HEK293T (cell line): ENCODE results near the gene CTIF.
A peak's percentile ranks its signal among the peaks of the same experiment; 100 is the strongest.

Source experiments
- CTCF ChIA-PET: fragments of 350-600 bp; formaldehyde crosslinking; extraction: SDS; loops from one replicate; lab custom pipeline; 2021; ENCODE audit warnings: antibody characterized with exemption, inconsistent platforms; lab: Yijun Ruan, JAX
- POLR2A ChIA-PET: fragments of 350-600 bp; formaldehyde crosslinking; extraction: SDS; loops from one replicate; lab custom pipeline; 2020; ENCODE audit warnings: antibody characterized with exemption, inconsistent platforms; lab: Yijun Ruan, JAX
- DNase-seq: peaks from one replicate; pipeline ENCODE4 v3.0.0; 2012; ENCODE audit warnings: mixed read lengths; ENCODE audit errors: extremely low spot score
- ARNT ChIP-seq: fragments of 450-650 bp; IDR thresholded peaks from 2 replicates; pipeline ENCODE4 v1.6.1; 2017; ENCODE audit warnings: mild to moderate bottlenecking
- BHLHE40 ChIP-seq: fragments of 450-650 bp; IDR thresholded peaks from 2 replicates; pipeline ENCODE4 v1.6.1; 2016; ENCODE audit warnings: mild to moderate bottlenecking, moderate library complexity, borderline replicate concordance
- CTBP1 ChIP-seq: fragments of 450-650 bp; IDR thresholded peaks from 2 replicates; pipeline ENCODE4 v1.6.1; 2016; ENCODE audit warnings: borderline replicate concordance
- ELF4 ChIP-seq: fragments of 450-650 bp; IDR thresholded peaks from 2 replicates; pipeline ENCODE4 v1.6.1; 2017; ENCODE audit warnings: antibody characterized with exemption
- FOXA1 ChIP-seq: fragments of 450-650 bp; IDR thresholded peaks from 2 replicates; pipeline ENCODE4 v1.6.1; 2016; ENCODE audit warnings: mild to moderate bottlenecking
- FOXK2 ChIP-seq: fragments of 450-650 bp; IDR thresholded peaks from 2 replicates; pipeline ENCODE4 v1.6.1; 2016; ENCODE audit warnings: mild to moderate bottlenecking
- FOXM1 ChIP-seq: fragments of 450-650 bp; IDR thresholded peaks from 2 replicates; pipeline ENCODE4 v1.6.1; 2017; ENCODE audit warnings: mild to moderate bottlenecking, borderline replicate concordance
- HDGF ChIP-seq: fragments of 450-650 bp; IDR thresholded peaks from 2 replicates; pipeline ENCODE4 v1.6.1; 2017; ENCODE audit warnings: antibody characterized with exemption, borderline replicate concordance
- L3MBTL2 ChIP-seq: fragments of 450-650 bp; conservative IDR thresholded peaks from 2 replicates; pipeline ENCODE4 v1.6.1; 2016; ENCODE audit warnings: mild to moderate bottlenecking
- LEF1 ChIP-seq: fragments of 450-650 bp; IDR thresholded peaks from 2 replicates; pipeline ENCODE4 v1.6.1; 2017; ENCODE audit warnings: mild to moderate bottlenecking, borderline replicate concordance
- NFRKB ChIP-seq: fragments of 450-650 bp; IDR thresholded peaks from 2 replicates; pipeline ENCODE4 v1.6.1; 2016; ENCODE audit warnings: mild to moderate bottlenecking, moderate library complexity
- PKNOX1 ChIP-seq: fragments of 450-650 bp; IDR thresholded peaks from 2 replicates; pipeline ENCODE4 v1.6.1; 2016
- SP1 ChIP-seq: fragments of 450-650 bp; IDR thresholded peaks from 2 replicates; pipeline ENCODE4 v1.6.1; 2017
- SUZ12 ChIP-seq: fragments of 450-650 bp; IDR thresholded peaks from 2 replicates; pipeline ENCODE4 v1.6.1; 2016; ENCODE audit warnings: mild to moderate bottlenecking
- TARDBP ChIP-seq: fragments of 450-650 bp; IDR thresholded peaks from 2 replicates; pipeline ENCODE4 v1.6.1; 2016
- ZNF384 ChIP-seq: fragments of 450-650 bp; IDR thresholded peaks from 2 replicates; pipeline ENCODE4 v1.6.1; 2016

CTIF gene

GRCh38 chr18:48600456-48601090 is 61.7 kb downstream of the CTIF start:
- DNase-seq: no peak
- ChIA-PET CTCF (no interaction called here), POLR2A (no interaction called here)
- TF ChIP-seq BHLHE40: no peak
- TF ChIP-seq NFRKB: no peak
- no peak for TF ChIP-seq FOXA1
- no peak for TF ChIP-seq TARDBP
- no peak for TF ChIP-seq PKNOX1
- no peak for TF ChIP-seq SP1
- TF ChIP-seq CTBP1: no peak
- TF ChIP-seq ZNF384: no peak
- TF ChIP-seq FOXM1: no peak
- no peak for TF ChIP-seq LEF1

- ChIA-PET CTCF (no interaction called here), POLR2A (no interaction called here)
- no peak for DNase-seq
- TF ChIP-seq PKNOX1 (no peak), FOXA1 (no peak), SUZ12 (no peak), LEF1 (no peak), ZNF384 (no peak), CTBP1 (no peak), ELF4 (no peak), HDGF (no peak), TARDBP (no peak), NFRKB (no peak), FOXM1 (no peak)
These were observed 62.5 kb downstream of the CTIF start for GRCh38 chr18:48601343-48601742.

GRCh38 chr18:48602759-48603390 is 64.0 kb downstream of the CTIF start:
- POLR2A ChIA-PET: no interaction called here
- CTCF ChIA-PET: no interaction called here
- no peak for DNase-seq
- TF ChIP-seq BHLHE40 (no peak), ELF4 (no peak), SUZ12 (no peak)

- TF ChIP-seq ELF4 (no peak), TARDBP (no peak)
- ChIA-PET CTCF (interaction anchor here (0.6 to 1.4 kb wide), 2 partner anchors 11 to 59 kb away, joined by 3 read pairs; no protein-coding TSS in a partner anchor), POLR2A (no interaction called here)
- DNase-seq: peak; percentile 32
These were observed 66.6 kb downstream of the CTIF start for GRCh38 chr18:48605408-48605845.

GRCh38 chr18:48607056-48607984 is 68.5 kb downstream of the CTIF start:
- no peak for DNase-seq
- TF ChIP-seq TARDBP (no peak), LEF1 (no peak), L3MBTL2 (no peak), SP1 (no peak), ARNT (no peak), BHLHE40 (no peak), HDGF (no peak), PKNOX1 (no peak), ELF4 (no peak), FOXA1 (no peak), FOXK2 (no peak), ZNF384 (no peak), SUZ12 (no peak), FOXM1 (no peak), NFRKB (no peak), CTBP1 (no peak)
- POLR2A ChIA-PET: no interaction called here
- CTCF ChIA-PET: no interaction called here

- ChIA-PET POLR2A (no interaction called here), CTCF (no interaction called here)
- TF ChIP-seq CTBP1 (no peak), BHLHE40 (no peak), ELF4 (no peak), ARNT (no peak), FOXM1 (no peak), FOXK2 (no peak), SP1 (no peak), NFRKB (no peak), SUZ12 (no peak), ZNF384 (no peak), LEF1 (no peak), HDGF (no peak), PKNOX1 (no peak)
- DNase-seq: no peak
These were observed 69.8 kb downstream of the CTIF start for GRCh38 chr18:48608581-48608980.
